Liver (tissue), 3 donors: ENCODE results near the gene CD27.

Experiments used
- ATF3 ChIP-seq: IDR thresholded peaks from 2 replicates; pipeline ENCODE4 v1.6.1; 2016; ENCODE audit warnings: antibody characterized with exemption
- REST ChIP-seq: IDR thresholded peaks from 2 replicates; pipeline ENCODE4 v1.6.1; 2016; ENCODE audit warnings: antibody characterized with exemption, mild to moderate bottlenecking
- RXRA ChIP-seq, 2 donors: IDR thresholded peaks; 2 replicates each; pipeline ENCODE4 v1.6.1; 2017 to 2018; ENCODE audit warnings: antibody characterized with exemption in 2 of 2, mild to moderate bottlenecking in 1 of 2
- TF ChIP-seq, protein P1 (sequence below): fragments of 150-350 bp; IDR thresholded peaks from 2 replicates; pipeline ENCODE4 v1.5.1; 2017; ENCODE audit warnings: improper control_type of control experiment, low read depth, low read length; ENCODE audit not compliant: missing input control
- donor health status: healthy.
- donor health status: healthy.

DNA sequence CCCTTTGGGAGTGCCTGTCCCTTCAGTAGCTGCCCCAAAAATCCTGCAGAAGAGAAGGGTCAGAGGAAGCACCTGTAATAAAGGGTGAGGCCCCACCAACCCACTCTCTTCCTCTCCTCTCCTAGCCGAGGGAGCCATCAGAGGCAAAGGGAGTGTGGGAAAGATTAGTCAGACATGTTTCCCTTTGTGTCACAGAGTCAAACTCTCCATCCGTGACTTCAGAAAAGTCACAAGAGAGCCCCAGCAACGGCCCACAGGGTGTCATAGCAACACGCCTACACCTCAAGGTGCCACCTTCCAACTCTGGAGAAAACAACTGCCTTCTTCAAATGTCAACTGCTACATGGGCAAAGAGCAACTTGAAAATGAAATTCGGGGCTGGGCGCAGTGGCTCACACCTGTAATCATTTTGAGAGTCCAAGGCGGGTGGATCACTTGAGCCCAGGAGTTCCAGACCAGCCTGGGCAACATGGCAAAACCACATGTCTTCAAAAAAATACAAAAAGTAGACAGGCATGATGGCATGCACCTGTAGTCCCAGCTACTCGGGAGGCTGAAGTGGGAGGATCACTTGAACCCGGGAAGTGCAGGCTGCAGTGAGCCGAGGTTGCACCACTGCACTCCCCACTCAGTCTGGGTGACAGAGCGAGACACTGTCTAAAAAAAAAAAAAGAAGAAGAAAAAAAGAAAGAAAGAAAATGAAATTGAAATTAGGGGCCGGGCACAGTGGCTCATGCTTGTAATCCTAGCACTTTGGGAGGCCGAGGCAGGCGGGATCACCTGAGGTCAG is 17.7 kb upstream of the CD27 start:
- TF ChIP-seq, protein P1, sequence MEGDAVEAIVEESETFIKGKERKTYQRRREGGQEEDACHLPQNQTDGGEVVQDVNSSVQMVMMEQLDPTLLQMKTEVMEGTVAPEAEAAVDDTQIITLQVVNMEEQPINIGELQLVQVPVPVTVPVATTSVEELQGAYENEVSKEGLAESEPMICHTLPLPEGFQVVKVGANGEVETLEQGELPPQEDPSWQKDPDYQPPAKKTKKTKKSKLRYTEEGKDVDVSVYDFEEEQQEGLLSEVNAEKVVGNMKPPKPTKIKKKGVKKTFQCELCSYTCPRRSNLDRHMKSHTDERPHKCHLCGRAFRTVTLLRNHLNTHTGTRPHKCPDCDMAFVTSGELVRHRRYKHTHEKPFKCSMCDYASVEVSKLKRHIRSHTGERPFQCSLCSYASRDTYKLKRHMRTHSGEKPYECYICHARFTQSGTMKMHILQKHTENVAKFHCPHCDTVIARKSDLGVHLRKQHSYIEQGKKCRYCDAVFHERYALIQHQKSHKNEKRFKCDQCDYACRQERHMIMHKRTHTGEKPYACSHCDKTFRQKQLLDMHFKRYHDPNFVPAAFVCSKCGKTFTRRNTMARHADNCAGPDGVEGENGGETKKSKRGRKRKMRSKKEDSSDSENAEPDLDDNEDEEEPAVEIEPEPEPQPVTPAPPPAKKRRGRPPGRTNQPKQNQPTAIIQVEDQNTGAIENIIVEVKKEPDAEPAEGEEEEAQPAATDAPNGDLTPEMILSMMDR = no peak
- no peak for TF ChIP-seq RXRA (IDR thresholded peaks at IDR 0.05)
- no peak for TF ChIP-seq REST
- no peak for TF ChIP-seq ATF3
